Cardiac ventricle fibroblast (primary cell): ENCODE results near the gene C1QTNF9B. TPM values are rescaled to one million over a fixed set of nuclear protein-coding genes. Genes with fewer than 3 reads are reported as not detected.

Experiments
- total RNA-seq: library from RNA; depleted of rRNA; stranded (reverse); fragments of >200 nt; gene quantifications from 2 replicates; pipeline ENCODE4 v1.2.3, GENCODE V29; 2015

C1QTNF9B gene
- total RNA-seq: not detected in 2 replicates

DNA sequence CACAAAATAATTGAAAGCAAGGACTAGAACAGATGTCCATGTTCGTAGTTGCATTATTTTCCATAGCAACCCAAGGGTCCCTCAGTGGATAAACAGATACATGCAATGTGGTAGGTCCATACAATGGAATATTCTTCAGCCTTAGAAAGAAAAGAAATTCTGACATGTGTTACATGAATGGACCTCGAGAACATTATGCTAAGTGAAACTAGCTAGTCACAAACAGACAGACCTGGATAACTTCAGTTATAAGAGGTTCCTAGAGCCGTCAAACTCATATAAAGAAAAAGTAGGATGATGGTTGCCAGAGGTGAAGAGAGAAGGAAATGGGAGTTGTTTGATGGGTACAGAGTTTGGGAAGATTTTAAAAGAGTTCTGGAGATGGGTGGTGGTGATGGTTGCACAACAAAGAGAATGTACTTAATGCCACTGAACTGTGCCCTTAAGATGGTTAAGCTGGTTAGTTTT lies at the start of gene C1QTNF9B:
TSS of gene C1QTNF9B (minus strand) at position 51 of the 468 bp plus-strand sequence.

GRCh38 chr13:23888658-23889614 lies 8.4 kb downstream of the C1QTNF9B start, which contains the start of gene MIPEP:
Gene MIPEP (minus strand): TSS chr13:23889400. CDS start chr13:23889320, 80 bp downstream.

Other genes with a start within 250 kb of the C1QTNF9B start
- gene MIPEP, start 8.1 kb downstream of the C1QTNF9B start, total RNA-seq: 9.5 and 11.8 TPM in 2 replicates